ENCODE measurements around the gene WNK4.

The WNK4 gene

DNA sequence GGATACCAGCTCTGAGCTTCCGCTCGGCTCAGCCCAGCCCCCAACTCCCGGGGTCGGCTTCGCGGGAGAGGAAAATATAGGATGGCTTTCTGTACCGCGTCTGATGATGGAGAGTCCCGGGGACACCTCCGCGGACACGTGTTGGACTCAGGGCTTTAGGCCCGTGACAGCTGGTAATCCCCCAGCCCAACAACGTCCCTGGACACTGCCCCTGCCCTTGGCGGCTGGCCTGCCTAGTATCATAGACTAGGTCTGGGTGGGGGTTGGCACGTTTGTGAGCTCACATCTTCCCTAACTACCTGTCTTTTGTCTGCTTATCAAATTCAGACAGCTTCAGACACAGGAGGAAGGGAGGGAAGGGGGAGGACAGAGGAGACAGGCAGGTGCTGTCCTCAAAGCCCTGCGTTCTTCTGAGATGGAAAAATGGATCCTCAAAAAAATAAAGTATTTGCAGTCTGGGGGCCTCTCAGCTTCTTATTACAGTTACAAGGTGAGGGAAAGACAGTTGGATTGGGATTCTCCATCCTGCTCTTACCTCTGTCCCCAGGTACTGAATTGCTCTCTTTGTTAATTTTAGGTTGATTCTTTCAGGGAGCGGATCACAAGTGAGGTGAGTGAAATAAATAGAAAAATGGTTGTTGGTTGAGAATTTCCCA lies 53.5 kb downstream of the WNK4 start:
- DNase-seq = peak in 1 of 56 donors; percentile 30

DNA sequence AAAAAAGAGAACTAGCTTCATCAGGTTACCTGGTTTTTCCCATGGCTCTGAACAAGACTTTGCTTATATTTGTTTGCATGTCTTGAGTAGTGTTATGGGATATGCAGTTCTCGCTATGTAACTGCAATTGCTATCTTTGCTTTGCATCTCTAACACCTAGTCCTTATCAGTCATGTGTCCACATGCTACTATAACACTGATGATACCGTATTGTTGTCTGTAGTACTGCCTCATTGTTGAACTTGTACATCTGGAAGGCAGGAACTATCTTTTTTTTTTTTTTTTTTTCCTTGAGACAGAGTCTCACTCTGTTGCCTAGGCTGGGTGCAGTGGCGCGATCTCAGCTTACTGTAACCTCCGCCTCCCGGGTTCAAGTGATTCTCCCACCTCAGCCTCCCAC lies 55.3 kb downstream of the WNK4 start:
- no peak for DNase-seq

DNA sequence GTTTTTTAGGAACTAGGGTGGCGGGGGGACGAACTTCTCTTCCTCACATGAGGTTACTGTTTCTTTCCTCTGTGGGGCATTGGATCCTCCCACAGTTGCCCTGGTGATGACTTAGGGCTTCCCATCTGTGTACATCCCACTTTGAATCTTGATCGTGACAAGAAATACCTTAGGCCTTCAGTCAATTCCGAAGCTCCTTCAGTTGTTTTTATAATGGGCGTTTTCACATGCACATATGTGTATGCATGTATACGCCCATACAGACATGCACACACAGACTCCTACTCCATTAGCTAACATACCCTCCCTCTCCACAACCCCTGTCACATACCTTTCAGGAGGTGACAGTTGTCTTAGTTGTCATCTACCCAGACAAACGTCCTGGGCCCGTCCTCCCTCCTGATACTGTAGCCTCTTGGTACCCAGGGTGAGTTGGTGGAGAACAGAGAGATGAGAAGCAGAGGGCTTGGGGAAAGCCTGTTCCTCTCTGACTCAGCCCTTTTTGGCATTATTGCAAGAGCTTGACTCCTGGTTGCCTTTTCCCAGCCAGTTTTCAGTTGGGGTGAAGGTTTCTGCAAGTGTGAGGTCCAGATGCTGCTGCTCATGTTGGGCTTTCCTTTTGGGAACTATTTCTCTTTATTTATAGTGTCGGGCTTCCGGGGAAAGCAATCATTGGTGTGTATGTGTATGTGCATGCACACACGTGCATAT lies 61.7 kb downstream of the WNK4 start:
- DNase-seq = no peak

DNA sequence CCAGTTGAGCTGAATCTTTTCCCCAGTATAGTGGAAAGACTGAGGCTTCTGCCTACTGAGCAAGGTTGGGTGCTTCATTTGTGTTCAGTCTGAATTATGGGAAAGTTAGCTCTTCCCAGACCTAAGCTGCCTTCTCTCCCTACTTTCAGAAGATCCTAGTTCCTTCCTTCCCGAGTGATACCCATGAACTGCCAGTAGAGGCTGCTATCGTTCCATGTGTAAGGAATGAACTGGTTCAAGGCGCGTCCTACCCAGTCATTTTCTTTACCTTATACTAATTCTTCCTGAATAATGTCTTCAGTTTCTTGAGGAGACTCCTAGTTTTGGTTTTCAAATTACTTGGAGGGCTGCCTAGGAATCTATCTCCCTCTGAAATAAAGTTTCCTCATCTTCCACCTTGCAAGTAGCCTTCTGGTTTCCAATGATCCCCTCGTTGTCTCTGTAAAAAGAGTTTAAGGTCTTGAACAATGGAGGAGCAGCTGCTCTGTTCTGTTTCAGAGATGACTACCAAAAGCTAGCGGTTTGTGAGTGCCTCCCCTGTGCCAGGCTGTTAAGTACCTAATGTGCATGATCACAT lies 63.0 kb downstream of the WNK4 start:
- peak in 16 of 56 donors; percentile 1 to 45 (median 12) for DNase-seq

DNA sequence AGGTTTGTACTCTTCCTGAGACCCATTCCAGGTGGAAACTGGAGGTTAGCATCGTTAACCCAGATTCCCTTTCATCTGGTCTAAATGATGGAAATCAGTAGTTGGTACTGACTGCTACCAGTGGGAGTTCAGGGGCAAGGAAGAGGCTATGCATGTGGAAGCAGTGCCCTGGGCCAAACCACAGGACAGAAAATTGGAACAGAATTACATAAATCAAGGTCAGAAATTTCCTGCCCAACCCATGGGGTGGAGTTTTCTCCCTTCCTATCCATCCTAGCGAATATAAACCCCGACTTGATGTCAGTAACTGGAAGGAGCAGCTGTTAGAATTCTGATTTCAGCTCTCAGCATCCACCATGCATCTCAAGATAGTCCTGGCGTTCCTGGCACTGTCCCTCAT lies 63.9 kb downstream of the WNK4 start, which contains the start of gene AOC2:
Gene AOC2 (plus strand): TSS at position 310 of the 400 bp plus-strand sequence. CDS start 47 bp downstream, at position 357.
- DNase-seq = no peak

DNA sequence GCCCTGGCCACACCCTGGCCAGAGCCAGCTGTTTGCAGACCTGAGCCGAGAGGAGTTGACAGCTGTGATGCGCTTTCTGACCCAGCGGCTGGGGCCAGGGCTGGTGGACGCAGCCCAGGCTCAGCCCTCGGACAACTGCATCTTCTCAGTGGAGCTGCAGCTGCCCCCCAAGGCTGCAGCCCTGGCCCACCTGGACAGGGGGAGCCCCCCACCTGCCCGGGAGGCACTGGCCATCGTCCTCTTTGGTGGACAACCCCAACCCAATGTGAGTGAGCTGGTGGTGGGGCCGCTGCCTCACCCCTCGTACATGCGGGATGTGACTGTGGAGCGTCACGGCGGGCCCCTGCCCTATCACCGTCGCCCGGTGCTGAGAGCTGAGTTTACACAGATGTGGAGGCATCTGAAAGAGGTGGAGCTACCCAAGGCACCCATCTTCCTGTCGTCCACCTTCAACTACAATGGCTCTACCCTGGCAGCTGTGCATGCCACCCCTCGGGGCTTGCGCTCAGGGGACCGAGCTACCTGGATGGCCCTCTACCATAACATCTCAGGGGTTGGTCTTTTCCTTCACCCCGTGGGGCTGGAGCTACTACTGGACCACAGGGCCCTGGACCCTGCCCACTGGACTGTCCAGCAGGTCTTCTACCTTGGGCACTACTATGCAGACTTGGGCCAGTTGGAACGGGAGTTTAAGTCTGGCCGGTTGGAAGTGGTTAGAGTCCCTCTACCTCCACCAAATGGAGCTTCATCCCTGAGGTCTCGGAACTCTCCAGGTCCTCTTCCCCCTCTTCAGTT lies 64.5 kb downstream of the WNK4 start:
- DNase-seq = no peak

DNA sequence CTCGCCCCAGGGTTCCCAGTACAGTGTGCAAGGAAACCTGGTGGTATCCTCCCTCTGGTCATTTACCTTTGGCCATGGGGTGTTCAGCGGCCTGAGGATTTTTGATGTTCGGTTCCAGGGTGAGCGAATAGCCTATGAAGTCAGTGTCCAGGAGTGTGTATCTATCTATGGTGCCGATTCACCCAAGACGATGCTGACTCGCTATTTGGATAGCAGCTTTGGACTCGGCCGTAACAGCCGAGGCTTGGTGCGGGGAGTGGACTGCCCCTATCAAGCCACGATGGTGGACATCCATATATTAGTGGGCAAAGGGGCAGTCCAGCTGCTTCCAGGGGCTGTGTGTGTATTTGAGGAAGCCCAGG lies 65.1 kb downstream of the WNK4 start:
- DNase-seq = no peak

DNA sequence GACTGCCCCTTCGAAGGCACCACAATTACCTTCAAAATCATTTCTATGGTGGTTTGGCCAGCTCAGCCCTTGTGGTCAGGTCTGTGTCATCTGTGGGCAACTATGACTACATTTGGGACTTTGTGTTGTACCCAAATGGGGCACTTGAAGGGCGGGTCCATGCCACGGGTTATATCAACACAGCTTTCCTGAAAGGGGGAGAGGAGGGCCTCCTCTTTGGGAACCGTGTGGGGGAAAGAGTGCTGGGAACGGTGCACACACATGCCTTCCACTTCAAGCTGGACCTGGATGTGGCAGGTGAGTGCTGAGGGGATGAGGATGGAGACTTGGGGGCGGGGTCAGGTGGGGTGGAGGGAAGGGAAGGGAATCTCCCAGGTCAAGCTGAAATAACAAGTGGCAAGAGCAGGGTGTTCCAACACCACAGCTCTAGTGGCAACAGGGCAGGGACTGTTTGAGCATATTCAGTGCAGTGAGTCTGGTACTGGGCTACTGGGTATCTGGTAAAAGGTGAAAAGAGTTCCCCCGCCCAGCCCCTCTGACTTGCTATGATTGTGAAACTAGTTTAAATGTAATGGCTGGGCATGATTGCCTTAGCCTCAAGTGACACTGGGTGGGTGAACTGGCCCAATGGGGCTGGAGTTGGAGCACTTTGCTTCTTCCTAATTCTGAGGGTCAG lies 65.6 kb downstream of the WNK4 start:
- DNase-seq = no peak
